DMS 273 (cell line): Measurements from ENCODE around the gene APCDD1.
"Not testable (repeated sequence)": the region's sequence is repeated elsewhere in the genome, so short reads cannot be mapped to it uniquely, and the experiment has no call there.

ENCODE experiments used
- DNase-seq: peaks from one replicate; lab custom pipeline; 2025; ENCODE audit not compliant: unreplicated experiment; lab: John Stamatoyannopoulos, UW

APCDD1 gene

DNA sequence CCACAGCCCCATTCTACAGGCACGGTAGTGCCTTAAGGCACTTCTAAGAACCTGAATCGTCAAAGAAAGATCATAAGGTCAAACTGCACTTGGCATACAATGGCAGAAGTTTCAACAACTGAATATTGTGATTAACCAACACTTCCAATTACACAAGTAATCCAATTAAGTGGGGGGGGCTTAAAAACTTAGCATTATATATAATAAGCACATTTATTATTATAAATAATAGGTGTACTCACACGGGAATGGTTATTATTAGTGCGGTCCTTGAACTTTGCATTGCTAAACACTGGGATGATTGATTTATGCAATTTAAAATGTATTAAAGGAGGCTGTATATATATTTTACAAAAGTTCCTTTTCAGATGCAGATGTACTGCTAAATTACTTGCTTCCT, 7.6 kb downstream of the APCDD1 start:
- no peak for DNase-seq

DNA sequence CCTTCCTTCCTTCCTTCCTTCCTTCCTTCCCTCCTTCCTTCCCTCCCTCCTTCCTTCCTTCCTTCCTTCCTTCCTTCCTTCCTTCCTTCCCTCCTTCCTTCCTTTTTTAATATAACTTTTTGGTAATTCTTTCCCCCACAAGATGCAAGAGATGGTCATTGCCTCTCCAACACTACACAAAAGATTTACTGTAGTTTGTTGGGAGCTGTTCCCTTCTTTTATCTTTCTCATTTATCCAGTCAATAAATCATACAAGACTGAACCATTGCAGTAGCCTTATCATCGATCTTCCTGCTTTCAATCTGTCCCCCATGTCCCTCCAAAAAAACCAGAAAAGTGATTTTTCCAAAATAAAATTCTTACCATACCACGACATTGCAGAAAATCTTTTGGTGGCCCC, 8.2 kb downstream of the APCDD1 start:
- no peak for DNase-seq

DNA sequence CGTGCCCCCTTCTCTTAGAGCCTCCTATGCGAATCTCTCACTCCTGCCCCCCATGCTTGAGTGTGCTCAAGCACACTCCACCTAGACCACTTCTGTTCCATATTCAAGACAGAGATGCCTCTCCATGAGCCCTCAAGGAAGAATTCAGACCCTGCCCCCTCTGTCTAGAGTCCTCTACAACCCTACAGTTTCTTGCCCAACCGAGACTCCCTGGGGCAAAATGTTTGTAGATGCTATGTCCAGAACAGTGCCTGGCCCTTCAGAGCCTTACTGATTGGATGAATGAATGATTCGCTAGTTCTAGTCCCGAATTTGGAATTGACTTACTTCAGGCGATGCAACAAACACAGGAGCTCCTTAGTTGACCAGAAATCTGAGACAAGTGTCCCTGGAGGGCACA, 8.7 kb downstream of the APCDD1 start:
- DNase-seq = no peak

GRCh38 chr18:10463741-10464140, 9.3 kb downstream of the APCDD1 start:
- no peak for DNase-seq

DNA sequence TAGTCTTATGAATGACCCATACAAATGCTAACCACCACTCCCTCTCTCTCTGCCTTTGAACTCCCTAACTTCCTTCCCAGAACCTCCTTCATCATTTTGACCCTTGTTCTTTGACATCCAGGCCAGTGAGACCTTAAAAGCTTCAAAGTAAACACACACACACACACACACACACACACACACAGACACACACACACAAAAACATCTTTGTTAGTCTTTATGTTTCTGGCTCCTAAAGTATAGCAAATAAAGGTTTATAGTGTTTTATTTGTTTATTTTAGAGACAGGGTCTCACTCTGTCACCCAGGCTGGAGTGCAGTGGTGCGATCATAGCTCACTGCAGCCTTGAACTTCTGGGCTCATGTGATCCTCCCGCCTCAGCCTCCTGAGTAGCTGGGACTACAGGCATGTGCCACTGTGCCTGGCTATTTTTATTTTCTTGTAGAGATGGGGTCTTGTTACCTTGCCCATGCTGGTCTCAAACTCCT, 9.8 kb downstream of the APCDD1 start:
- not testable (repeated sequence) for DNase-seq

DNA sequence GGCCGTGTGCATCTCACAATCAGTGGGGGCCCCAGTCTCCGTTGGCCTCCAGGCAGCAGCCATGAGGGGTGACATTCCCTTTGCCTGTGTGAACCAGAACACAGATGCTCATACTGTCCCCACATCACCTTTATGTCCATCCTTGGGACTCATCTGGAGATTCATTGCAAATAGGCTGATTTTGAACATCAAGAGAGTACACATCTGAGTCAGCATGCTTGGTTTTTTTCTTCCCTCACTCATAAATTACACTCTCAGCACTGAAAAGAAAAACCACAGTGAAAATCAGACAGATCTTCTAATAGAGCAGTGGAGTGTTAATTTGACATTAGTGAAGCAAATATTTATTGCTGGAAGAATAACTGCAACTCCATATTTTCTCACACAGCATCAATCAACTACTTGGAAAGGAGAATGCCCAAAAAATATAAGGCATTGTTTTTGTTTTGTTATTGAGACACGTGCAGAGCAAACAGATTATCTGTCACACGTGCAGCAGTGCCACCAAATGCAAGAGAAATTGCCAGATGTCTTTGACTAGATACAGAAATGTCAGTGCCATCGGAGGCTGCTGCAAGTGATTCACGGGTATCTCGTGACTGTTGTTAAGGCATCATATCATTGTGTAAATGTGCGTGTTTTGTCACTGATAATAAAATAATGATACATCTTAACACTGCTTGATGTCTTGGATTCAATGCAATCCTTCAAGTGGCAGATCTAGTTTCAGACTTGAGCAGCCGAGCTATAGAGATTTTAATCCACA, 10.9 kb downstream of the APCDD1 start:
- DNase-seq = no peak

DNA sequence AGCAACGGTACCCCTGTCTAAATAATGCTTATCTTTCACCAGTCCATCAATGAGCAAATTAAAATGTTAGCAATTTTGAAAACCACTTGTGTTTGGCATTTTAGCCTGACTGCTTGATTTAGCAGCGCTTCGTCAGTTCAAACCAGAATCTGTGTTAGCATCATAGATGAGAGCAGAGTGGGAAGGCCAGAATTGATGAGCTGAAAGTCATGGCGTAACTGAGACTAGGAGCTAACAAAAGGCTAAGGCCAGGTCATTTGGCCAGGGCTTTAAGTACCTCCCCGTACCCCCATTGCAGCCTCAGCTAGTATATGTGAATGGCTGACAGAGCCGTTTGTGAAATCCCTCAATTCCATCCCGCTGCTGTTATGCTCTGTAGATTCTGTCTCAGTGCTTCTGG, 16.0 kb downstream of the APCDD1 start:
- no peak for DNase-seq

GRCh38 chr18:10471574-10471973, 17.1 kb downstream of the APCDD1 start:
- no peak for DNase-seq

GRCh38 chr18:10473132-10473531, 18.7 kb downstream of the APCDD1 start:
- DNase-seq = no peak

DNA sequence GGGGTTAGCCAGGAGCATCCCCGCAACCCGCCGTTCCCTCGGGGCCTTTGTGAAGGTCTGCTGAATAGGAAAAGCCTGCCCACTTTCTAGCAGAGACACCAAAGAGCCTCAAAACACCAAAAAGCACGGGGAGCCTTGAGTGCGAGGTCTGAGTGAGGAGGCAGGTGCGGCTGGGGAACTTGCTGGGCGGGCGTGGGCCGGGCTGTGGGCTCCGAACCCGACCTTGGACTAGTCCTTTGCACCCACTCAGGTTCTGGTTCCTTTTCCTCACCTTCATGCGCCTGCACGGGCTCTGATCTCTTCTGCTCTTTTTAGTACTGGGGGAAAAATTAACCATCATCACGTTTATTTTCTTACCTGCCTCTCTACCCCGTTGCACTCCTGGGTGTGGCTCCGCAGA, 19.9 kb downstream of the APCDD1 start:
- no peak for DNase-seq

DNA sequence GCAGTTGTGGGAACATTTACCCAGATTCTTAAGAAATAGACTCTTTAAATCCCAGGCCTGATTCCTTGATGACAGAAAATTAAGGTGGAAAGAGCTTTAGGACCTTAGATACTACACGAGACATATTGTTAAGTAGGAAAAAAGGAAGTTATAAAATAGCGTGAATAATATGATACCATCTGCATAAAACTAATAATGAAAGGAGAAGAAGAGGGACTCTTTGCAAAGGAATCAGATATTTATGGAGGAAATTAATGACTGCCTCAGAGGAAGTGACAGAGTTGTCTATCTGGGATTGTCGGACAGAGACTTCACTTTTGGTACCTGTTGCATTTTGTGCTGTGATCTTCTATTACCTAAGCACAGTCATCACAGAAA, 20.8 kb downstream of the APCDD1 start:
- no peak for DNase-seq

DNA sequence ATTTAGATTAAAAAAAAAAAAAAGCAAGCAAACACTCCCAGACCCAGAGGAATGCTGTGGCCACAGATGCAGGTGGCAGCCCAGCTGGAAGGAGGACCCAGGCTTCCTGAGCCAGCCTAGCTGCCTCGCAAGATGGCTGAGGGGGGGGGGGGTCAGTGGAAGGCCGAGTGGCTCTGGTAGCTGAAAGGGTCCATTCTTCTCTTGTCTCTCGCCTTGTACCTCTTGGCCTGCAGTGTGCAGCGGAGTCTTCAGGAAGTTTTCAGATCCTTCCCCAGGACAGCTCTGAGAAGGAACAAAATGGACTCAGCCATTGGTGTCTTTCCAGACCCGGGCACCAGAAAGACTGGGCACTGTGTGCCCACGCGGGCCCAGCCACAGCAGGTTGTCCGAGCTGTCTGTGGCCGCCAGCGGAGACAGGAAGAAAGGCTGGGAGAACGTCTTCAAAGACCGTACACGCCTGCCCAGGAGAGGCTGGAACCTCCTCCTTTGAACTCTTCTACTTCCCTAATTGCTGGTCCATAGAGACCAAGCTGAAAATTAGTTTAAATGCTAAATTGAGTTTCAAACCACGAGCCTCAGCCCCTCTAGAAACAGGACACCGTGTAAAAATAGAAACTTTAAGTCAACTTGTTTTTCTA, 21.3 kb downstream of the APCDD1 start:
- DNase-seq = no peak

DNA sequence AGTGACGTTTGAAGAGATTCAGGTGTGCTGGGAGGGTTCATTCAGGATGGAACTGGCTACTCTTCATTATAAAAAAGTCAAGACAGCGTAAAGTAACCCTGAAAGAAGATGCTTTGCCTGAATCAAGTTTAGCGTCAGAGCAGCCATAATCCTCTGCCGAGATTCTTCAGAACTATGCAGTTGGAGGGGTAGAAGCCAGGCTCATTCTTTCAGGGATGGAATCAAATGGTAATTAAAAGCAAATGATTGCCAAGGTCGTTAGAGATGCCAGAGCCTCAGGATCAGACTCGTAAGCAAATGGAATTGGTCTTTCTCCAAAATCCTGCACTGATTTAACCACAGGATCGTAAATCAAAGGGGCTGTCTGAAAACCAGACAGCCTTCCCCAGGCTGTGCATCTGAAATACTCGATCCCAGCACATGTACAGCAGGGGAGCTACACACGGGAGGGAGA, 21.9 kb downstream of the APCDD1 start:
- DNase-seq = peak; percentile 77

DNA sequence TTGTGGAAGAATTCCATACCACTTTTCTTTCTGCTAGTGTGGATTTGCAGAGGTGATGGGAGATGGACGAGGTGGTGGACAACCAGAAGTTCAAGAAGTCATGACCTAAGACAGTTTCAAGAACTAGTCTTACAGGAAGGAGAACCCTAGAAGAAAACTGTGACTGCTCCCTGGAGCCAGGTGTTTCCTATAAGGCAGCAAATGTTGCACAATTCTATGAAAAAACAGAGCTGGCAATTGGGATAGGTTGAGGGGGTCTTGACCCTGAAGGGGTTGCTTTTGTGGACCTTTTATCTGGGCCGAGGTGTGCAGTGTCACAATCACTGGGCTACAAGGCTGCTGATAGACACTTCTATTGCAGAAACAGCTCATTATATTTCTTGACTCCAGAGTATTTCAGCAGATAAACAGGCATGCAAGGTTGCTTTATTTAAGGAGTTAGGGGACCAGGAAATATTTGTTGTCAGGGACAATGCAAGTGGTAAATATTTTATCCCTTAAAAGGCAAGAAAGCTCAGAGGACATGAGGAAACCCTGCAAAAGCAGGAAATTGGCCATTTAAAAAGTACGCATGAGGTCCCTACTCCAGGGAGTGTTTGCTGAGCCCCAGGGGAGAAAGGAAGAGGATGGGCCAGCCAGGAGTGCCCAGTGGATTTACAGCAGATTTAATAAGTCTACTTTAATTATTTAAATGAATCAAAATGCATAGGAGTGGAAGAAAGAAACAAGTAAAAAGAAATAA, 22.9 kb downstream of the APCDD1 start:
- no peak for DNase-seq

GRCh38 chr18:10477863-10478260, 23.4 kb downstream of the APCDD1 start:
- no peak for DNase-seq

- peak; percentile 12 for DNase-seq
Measured at GRCh38 chr18:10481831-10482230, 27.4 kb downstream of the APCDD1 start.

DNA sequence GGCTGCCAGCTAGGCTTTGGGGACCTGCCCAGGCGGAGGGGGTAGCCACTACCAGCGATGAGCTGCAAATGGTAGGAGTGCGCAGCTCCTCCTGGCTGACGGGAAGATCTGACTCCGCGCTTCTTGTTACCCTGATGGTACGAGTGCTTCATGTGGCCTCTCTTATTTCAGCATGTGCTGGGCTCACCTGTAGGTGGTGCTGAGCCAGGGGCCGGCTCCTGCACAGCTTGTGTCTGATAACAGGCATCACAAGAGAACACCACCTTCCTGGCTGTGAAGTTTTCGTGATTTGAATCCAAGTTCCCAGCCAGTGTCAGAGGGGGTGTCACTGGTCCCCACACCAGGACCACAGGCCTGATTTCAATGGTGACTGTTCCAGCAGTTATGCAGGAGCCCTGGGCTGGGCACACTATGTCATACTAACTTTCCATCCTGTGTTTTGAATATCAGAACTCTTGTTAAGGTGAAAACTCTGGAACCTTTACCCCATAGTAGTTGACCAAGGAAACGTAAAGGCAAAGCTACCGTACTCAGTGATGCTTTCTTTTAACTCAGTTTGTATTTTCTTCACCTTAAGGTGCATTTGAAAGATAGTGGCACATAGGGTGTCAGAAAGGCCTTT, 28.0 kb downstream of the APCDD1 start:
- no peak for DNase-seq

DNA sequence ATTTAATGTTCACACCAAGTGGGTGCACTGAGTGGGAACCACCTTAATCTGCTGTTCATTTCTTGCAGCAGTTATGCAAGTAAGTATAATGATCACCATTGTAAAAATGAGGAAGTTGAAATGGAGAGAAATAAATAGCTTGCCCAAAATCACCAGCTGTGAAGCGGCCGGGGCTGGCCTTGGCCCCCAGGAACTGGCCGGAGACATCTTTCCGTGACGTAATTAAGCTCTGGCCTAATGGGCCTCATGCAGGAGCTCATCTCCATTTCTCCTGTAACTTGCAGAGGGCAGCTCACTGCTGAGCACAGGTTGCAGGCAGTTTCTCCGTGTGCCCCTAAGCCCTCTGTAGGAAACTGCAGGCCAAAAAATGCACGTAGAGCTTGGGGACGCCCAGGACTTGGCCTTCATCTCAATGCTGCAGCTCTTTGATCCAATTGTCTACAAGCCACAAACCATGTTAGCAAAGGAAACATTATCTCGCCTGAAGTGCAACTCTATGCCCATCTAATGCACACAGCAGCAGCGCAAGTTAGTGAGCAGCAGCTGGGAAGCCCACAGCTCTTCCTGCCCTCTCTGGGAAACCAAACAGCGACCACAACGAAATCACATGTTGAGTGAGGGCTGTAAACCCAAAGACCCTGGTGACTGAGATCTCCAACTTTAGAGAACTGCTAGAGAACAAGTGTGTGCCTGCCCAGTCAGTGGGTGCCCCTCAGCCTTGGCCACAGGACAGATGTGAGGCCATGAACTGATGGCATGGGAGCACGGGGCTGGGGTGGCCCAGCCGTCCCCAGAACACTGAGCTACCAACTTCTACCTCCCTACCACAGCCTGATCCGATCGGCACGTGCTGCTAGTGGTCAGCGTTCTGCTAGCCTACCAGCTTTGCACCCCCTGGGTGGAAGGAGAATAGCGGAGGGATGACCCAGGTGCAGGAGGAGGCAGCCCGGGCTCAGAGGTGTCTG, 28.8 kb downstream of the APCDD1 start:
- DNase-seq = no peak

GRCh38 chr18:10485475-10485874, 31.0 kb downstream of the APCDD1 start:
- no peak for DNase-seq

- no peak for DNase-seq
Measured at GRCh38 chr18:10486362-10486761, 31.9 kb downstream of the APCDD1 start.
